ENCODE results near the gene NDUFS8.

DNA sequence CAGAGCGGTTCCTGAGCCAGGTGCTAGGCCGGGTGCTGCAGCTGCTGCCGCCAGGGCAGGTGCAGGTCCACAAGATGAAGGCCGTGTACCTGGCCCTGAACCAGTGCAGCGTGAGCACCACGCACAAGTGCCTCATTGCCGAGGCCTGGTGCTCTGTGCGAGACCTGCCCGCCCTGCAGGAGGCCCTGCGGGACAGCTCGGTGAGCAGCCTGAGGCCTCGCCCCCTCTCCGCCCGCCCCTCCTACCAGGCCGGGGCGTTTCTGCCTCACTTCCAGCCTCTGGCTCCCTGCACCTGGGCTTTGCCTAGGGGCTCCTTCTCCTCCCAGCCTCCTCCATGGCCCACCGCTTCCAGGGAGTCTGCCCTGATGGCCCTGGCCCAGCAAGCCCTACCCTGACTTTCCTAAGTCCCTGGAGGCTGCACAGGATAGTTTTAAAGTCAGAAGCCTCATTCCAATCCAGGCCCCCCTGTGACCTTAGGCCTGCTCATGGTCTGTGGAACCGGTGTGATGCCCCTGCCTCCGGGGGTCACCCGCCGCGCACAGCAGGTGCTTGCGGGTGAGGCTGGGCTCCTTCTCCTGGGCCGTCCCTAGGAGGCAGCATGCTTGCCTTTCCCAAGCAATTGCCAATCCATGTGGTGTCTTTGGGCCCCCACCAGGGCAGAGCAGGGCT is 13.8 kb downstream of the NDUFS8 start:
- TF ChIP-seq, protein P1, sequence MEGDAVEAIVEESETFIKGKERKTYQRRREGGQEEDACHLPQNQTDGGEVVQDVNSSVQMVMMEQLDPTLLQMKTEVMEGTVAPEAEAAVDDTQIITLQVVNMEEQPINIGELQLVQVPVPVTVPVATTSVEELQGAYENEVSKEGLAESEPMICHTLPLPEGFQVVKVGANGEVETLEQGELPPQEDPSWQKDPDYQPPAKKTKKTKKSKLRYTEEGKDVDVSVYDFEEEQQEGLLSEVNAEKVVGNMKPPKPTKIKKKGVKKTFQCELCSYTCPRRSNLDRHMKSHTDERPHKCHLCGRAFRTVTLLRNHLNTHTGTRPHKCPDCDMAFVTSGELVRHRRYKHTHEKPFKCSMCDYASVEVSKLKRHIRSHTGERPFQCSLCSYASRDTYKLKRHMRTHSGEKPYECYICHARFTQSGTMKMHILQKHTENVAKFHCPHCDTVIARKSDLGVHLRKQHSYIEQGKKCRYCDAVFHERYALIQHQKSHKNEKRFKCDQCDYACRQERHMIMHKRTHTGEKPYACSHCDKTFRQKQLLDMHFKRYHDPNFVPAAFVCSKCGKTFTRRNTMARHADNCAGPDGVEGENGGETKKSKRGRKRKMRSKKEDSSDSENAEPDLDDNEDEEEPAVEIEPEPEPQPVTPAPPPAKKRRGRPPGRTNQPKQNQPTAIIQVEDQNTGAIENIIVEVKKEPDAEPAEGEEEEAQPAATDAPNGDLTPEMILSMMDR (conservative IDR thresholded peaks at IDR 0.05; ENCODE audit: low read length): no peak
- no peak for TF ChIP-seq EZH2phosphoT487 (IDR thresholded peaks at IDR 0.05; ENCODE audit: borderline replicate concordance)
